ENCODE measurements around the gene NFRKB.
"Not testable (repeated sequence)": the region's sequence is repeated elsewhere in the genome, so short reads cannot be mapped to it uniquely, and the experiment has no call there.

The NFRKB gene

GRCh38 chr11:129894278-129895125 lies 876 bp downstream of the NFRKB start:
- Histone ChIP-seq H3K4me1 (ENCODE audit: control insufficient read depth, insufficient read depth, low read length) (peaks cover 8% of the 10 kb centered on the region; the same call in 1 of the 2 replicates), H3K36me3 (ENCODE audit: control insufficient read depth, insufficient read depth, low read length) (peaks cover 37% of the 10 kb centered on the region), H3K27me3 (ENCODE audit: control insufficient read depth, insufficient read depth, low read length) (no peaks in the 10 kb centered on the region), H3K27ac (ENCODE audit: low read depth, low read length) (peak overlapping the region; percentile 73; the same call in 1 of the 2 replicates), H3K9ac (ENCODE audit: low read length) (peak overlapping the region; percentile 74), H3K9me3 (ENCODE audit: control insufficient read depth, insufficient read depth, low read depth, low read length) (no peaks in the 10 kb centered on the region), H3K4me3 (ENCODE audit: low read depth, low read length) (peak overlapping the region; percentile 84)

DNA sequence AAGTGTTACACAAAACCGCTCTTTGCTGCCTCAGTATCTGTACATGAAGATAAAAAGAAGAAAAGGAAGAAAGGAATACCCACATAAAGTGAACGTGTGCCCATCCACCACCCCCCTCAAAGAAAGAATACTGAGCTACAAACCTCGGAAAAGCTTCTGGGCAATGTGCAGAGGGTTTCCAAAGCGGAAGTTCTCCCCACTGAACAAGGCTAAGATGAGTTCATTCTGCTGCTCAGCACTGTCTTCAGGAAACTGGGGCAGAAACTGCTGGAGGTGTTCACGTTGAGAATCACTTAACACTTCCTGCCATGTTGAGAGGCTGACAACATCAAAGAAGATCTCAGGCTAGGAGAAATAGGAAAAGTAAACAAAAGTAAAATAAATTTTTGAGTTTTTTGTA lies 6.9 kb downstream of the NFRKB start:
- Histone ChIP-seq H3K27me3 (ENCODE audit: control insufficient read depth, insufficient read depth, low read length) (no peaks in the 10 kb centered on the region), H3K9me3 (ENCODE audit: control insufficient read depth, insufficient read depth, low read depth, low read length) (no peaks in the 10 kb centered on the region), H3K27ac (ENCODE audit: low read depth, low read length) (no peak overlapping the region), H3K9ac (ENCODE audit: low read length) (no peak overlapping the region), H3K4me3 (ENCODE audit: low read depth, low read length) (no peak overlapping the region), H3K36me3 (ENCODE audit: control insufficient read depth, insufficient read depth, low read length) (peaks cover 94% of the 10 kb centered on the region), H3K4me1 (ENCODE audit: control insufficient read depth, insufficient read depth, low read length) (no peaks in the 10 kb centered on the region)

- Histone ChIP-seq H3K27me3 (ENCODE audit: control insufficient read depth, insufficient read depth, low read length) (no peaks in the 10 kb centered on the region), H3K36me3 (ENCODE audit: control insufficient read depth, insufficient read depth, low read length) (peaks cover 98% of the 10 kb centered on the region), H3K9ac (ENCODE audit: low read length) (no peak overlapping the region), H3K9me3 (ENCODE audit: control insufficient read depth, insufficient read depth, low read depth, low read length) (no peaks in the 10 kb centered on the region), H3K27ac (ENCODE audit: low read depth, low read length) (no peak overlapping the region), H3K4me3 (ENCODE audit: low read depth, low read length) (no peak overlapping the region), H3K4me1 (ENCODE audit: control insufficient read depth, insufficient read depth, low read length) (no peaks in the 10 kb centered on the region)
These were observed 10.0 kb downstream of the NFRKB start for GRCh38 chr11:129885381-129885780.

DNA sequence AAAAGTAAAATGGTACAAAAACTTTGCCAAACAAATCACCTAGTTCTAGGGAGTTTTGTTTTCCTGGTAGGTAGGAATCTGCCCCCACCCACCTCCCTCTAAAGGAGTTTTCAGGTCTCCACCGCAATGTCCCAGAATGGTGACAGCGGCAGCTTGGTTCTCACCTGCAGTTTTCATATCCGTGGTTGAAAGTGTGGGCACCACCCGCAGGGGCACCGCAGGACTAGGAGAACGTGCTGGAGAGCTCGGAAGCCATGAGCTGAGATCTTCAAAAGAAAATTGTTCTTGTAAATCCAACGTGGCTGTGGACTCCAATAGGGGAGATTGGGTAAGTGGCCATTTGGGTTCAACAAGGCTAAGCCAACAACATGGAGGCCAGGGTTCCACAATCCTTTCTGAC lies 10.8 kb downstream of the NFRKB start:
- H3K36me3 ChIP-seq (ENCODE audit: control insufficient read depth, insufficient read depth, low read length): peaks cover 97% of the 10 kb centered on the region

GRCh38 chr11:129881570-129882170 lies 13.7 kb downstream of the NFRKB start:
- H3K36me3 ChIP-seq (ENCODE audit: control insufficient read depth, insufficient read depth, low read length): peaks cover 98% of the 10 kb centered on the region

More for the DNA sequence above, 10.8 kb downstream of the NFRKB start:
- Histone ChIP-seq H3K9ac (ENCODE audit: low read length) (no peak overlapping the region), H3K4me3 (ENCODE audit: low read depth, low read length) (no peak overlapping the region), H3K4me1 (ENCODE audit: control insufficient read depth, insufficient read depth, low read length) (no peaks in the 10 kb centered on the region), H3K27me3 (ENCODE audit: control insufficient read depth, insufficient read depth, low read length) (no peaks in the 10 kb centered on the region), H3K27ac (ENCODE audit: low read depth, low read length) (no peak overlapping the region), H3K9me3 (ENCODE audit: control insufficient read depth, insufficient read depth, low read depth, low read length) (no peaks in the 10 kb centered on the region)

DNA sequence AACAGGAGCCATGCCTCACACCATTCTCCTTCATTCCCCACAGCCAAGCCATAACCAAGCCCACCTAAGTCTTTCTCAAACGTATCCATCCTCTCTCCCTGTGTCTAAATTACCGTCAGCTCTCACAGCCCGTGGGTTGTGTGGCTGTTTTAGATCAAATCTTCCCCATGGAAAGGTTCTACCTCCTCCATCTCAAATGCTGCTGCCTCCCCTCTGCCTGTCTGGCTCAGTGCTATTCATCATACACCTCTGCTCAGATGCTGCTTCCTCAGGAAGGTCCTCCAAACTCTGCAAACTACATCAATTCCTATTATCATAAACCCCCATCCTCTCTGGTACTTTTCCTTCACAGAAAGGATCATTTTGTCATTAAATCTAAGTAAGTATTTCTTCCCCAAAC lies 15.1 kb downstream of the NFRKB start:
- Histone ChIP-seq H3K4me3 (ENCODE audit: low read depth, low read length) (no peak overlapping the region), H3K9me3 (ENCODE audit: control insufficient read depth, insufficient read depth, low read depth, low read length) (no peaks in the 10 kb centered on the region), H3K27ac (ENCODE audit: low read depth, low read length) (no peak overlapping the region), H3K27me3 (ENCODE audit: control insufficient read depth, insufficient read depth, low read length) (no peaks in the 10 kb centered on the region), H3K4me1 (ENCODE audit: control insufficient read depth, insufficient read depth, low read length) (no peaks in the 10 kb centered on the region), H3K36me3 (ENCODE audit: control insufficient read depth, insufficient read depth, low read length) (peaks cover 98% of the 10 kb centered on the region), H3K9ac (ENCODE audit: low read length) (no peak overlapping the region)

More at GRCh38 chr11:129881570-129882170, 13.7 kb downstream of the NFRKB start:
- no peaks in the 10 kb centered on the region for H3K9me3 ChIP-seq (ENCODE audit: control insufficient read depth, insufficient read depth, low read depth, low read length)
- no peak overlapping the region for H3K9ac ChIP-seq (ENCODE audit: low read length)
- no peaks in the 10 kb centered on the region for H3K27me3 ChIP-seq (ENCODE audit: control insufficient read depth, insufficient read depth, low read length)
- no peak overlapping the region for H3K4me3 ChIP-seq (ENCODE audit: low read depth, low read length)
- H3K4me1 ChIP-seq (ENCODE audit: control insufficient read depth, insufficient read depth, low read length): no peaks in the 10 kb centered on the region
- no peak overlapping the region for H3K27ac ChIP-seq (ENCODE audit: low read depth, low read length)

GRCh38 chr11:129871914-129872313 lies 23.5 kb downstream of the NFRKB start:
- Histone ChIP-seq H3K27me3 (ENCODE audit: control insufficient read depth, insufficient read depth, low read length) (no peaks in the 10 kb centered on the region), H3K4me1 (ENCODE audit: control insufficient read depth, insufficient read depth, low read length) (no peaks in the 10 kb centered on the region), H3K27ac (ENCODE audit: low read depth, low read length) (no peak overlapping the region), H3K36me3 (ENCODE audit: control insufficient read depth, insufficient read depth, low read length) (peaks cover 96% of the 10 kb centered on the region), H3K4me3 (ENCODE audit: low read depth, low read length) (no peak overlapping the region), H3K9ac (ENCODE audit: low read length) (no peak overlapping the region), H3K9me3 (ENCODE audit: control insufficient read depth, insufficient read depth, low read depth, low read length) (no peaks in the 10 kb centered on the region)

- H3K9me3 ChIP-seq (ENCODE audit: control insufficient read depth, insufficient read depth, low read depth, low read length); H3K27me3 ChIP-seq (ENCODE audit: control insufficient read depth, insufficient read depth, low read length); H3K27ac ChIP-seq (ENCODE audit: low read depth, low read length); H3K4me1 ChIP-seq (ENCODE audit: control insufficient read depth, insufficient read depth, low read length); H3K4me3 ChIP-seq (ENCODE audit: low read depth, low read length); H3K9ac ChIP-seq (ENCODE audit: low read length): not testable (repeated sequence)
- peaks cover 96% of the 10 kb centered on the region for H3K36me3 ChIP-seq (ENCODE audit: control insufficient read depth, insufficient read depth, low read length)
These were observed 26.8 kb downstream of the NFRKB start for GRCh38 chr11:129868626-129869025.

DNA sequence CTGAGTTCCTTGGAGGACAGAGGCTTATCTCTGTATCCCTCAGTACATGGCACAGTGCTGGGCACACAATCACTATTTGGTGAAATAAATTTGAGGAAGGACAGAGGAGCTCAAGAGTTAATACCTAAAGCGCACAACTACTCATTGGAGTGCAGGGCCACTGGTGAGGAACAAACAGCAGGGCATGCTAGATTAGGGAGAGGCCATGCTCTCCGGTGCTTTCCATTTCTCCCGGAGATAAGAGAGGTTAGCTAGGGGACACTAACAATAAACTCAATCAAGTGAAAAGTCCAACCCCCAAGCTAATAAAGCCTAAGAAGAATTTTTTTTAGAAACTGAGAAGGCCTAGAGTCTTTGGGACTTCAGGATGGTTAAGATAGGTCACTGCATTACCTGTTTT lies 29.1 kb downstream of the NFRKB start:
- Histone ChIP-seq H3K9ac (ENCODE audit: low read length) (no peak overlapping the region), H3K4me3 (ENCODE audit: low read depth, low read length) (no peak overlapping the region), H3K36me3 (ENCODE audit: control insufficient read depth, insufficient read depth, low read length) (peaks cover 88% of the 10 kb centered on the region), H3K27ac (ENCODE audit: low read depth, low read length) (no peak overlapping the region), H3K9me3 (ENCODE audit: control insufficient read depth, insufficient read depth, low read depth, low read length) (no peaks in the 10 kb centered on the region), H3K4me1 (ENCODE audit: control insufficient read depth, insufficient read depth, low read length) (peaks cover 11% of the 10 kb centered on the region), H3K27me3 (ENCODE audit: control insufficient read depth, insufficient read depth, low read length) (no peaks in the 10 kb centered on the region)

- no peak overlapping the region for H3K4me3 ChIP-seq (ENCODE audit: low read depth, low read length)
- H3K9ac ChIP-seq (ENCODE audit: low read length): no peak overlapping the region
- H3K9me3 ChIP-seq (ENCODE audit: control insufficient read depth, insufficient read depth, low read depth, low read length): no peaks in the 10 kb centered on the region
- H3K36me3 ChIP-seq (ENCODE audit: control insufficient read depth, insufficient read depth, low read length): peaks cover 87% of the 10 kb centered on the region
- peaks cover 11% of the 10 kb centered on the region for H3K4me1 ChIP-seq (ENCODE audit: control insufficient read depth, insufficient read depth, low read length)
- no peak overlapping the region for H3K27ac ChIP-seq (ENCODE audit: low read depth, low read length)
- H3K27me3 ChIP-seq (ENCODE audit: control insufficient read depth, insufficient read depth, low read length): no peaks in the 10 kb centered on the region
These were observed 29.7 kb downstream of the NFRKB start for GRCh38 chr11:129865701-129866100.

DNA sequence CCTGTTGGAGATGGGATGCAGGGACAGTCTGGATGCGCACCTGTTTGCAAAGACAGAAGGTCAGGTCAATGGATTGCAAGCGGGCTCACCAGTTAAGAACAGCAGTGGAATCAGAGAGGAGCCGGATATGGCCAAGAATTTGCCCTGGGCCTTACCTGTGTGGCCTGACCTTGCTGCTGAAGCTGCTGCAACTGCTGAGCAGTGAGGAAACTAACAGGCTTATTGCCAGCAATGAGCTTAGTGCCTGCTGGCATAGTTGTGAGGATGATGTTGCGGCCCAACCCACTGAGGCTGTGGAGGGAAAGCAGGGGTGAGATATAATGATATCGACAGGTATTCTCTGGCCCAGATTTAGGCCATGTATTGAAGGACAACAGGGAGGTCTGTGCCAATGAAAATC lies 30.6 kb downstream of the NFRKB start:
- H3K27ac ChIP-seq (ENCODE audit: low read depth, low read length): no peak overlapping the region
- no peak overlapping the region for H3K9ac ChIP-seq (ENCODE audit: low read length)
- peaks cover 85% of the 10 kb centered on the region for H3K36me3 ChIP-seq (ENCODE audit: control insufficient read depth, insufficient read depth, low read length)
- no peak overlapping the region for H3K4me3 ChIP-seq (ENCODE audit: low read depth, low read length)
- no peaks in the 10 kb centered on the region for H3K9me3 ChIP-seq (ENCODE audit: control insufficient read depth, insufficient read depth, low read depth, low read length)
- peaks cover 11% of the 10 kb centered on the region for H3K4me1 ChIP-seq (ENCODE audit: control insufficient read depth, insufficient read depth, low read length)
- H3K27me3 ChIP-seq (ENCODE audit: control insufficient read depth, insufficient read depth, low read length): no peaks in the 10 kb centered on the region

All from HUES6 (cell line).